Fibroblast of lung (primary cell): Measurements from ENCODE around the gene HABP2.

Source experiments
- CTCF ChIP-seq, 2 donors: IDR thresholded peaks in 1 of 2; conservative IDR thresholded peaks in 1 of 2; 1 replicate in 1 of 2; 2 replicates in 1 of 2; pipeline ENCODE4 v1.5.1; 2011 to 2012; ENCODE audit warnings: low read length in 2 of 2, control low read depth in 1 of 2, inconsistent platforms in 1 of 2, low read depth in 1 of 2, mild to moderate bottlenecking in 1 of 2
- EZH2 ChIP-seq: IDR thresholded peaks from 2 replicates; pipeline ENCODE4 v1.5.1; 2012; ENCODE audit warnings: low read length, control low read depth, mild to moderate bottlenecking; ENCODE audit errors: missing control alignments

GRCh38 chr10:113534423-113534822 is 18.4 kb upstream of the HABP2 start:
- TF ChIP-seq CTCF (conservative IDR thresholded peaks at IDR 0.05 in 1 of 2, IDR thresholded peaks at IDR 0.05 in 1 of 2; ENCODE audit: low read depth in 1 of 2, low read length in 2 of 2), result no peak
- no peak for TF ChIP-seq EZH2
